CD4-positive, alpha-beta T cell treated with Interleukin-17A for 1 hour (primary cell): ENCODE results near the gene DPYSL3.
"Not testable (repeated sequence)": the region's sequence is repeated elsewhere in the genome, so short reads cannot be mapped to it uniquely, and the experiment has no call there.

ENCODE experiments used
- DNase-seq: peaks from one replicate; pipeline ENCODE4 v3.0.0-alpha.2; 2020

The DPYSL3 gene

GRCh38 chr5:147400126-147400809 is 109.6 kb downstream of the DPYSL3 start:
- no peak for DNase-seq

GRCh38 chr5:147398860-147399259 is 111.0 kb downstream of the DPYSL3 start:
- DNase-seq: no peak

- DNase-seq: no peak
Observed at GRCh38 chr5:147397616-147398015, 112.3 kb downstream of the DPYSL3 start.

GRCh38 chr5:147396070-147396823 is 113.6 kb downstream of the DPYSL3 start:
- no peak for DNase-seq

GRCh38 chr5:147393874-147394672 is 115.8 kb downstream of the DPYSL3 start:
- no peak for DNase-seq

- no peak for DNase-seq
Observed at GRCh38 chr5:147391781-147392180, 118.1 kb downstream of the DPYSL3 start.

GRCh38 chr5:147390654-147391225 is 119.1 kb downstream of the DPYSL3 start:
- DNase-seq: no peak

- no peak for DNase-seq
Observed at GRCh38 chr5:147388184-147389108, 121.4 kb downstream of the DPYSL3 start.

- no peak for DNase-seq
Observed at GRCh38 chr5:147387109-147387508, 122.8 kb downstream of the DPYSL3 start.

GRCh38 chr5:147384346-147385193 is 125.3 kb downstream of the DPYSL3 start:
- no peak for DNase-seq

GRCh38 chr5:147382776-147383175 is 127.1 kb downstream of the DPYSL3 start:
- no peak for DNase-seq

GRCh38 chr5:147381555-147381954 is 128.3 kb downstream of the DPYSL3 start:
- DNase-seq: no peak

- no peak for DNase-seq
Observed at GRCh38 chr5:147377682-147378081, 132.2 kb downstream of the DPYSL3 start.

- no peak for DNase-seq
Observed at GRCh38 chr5:147375151-147375550, 134.7 kb downstream of the DPYSL3 start.

- DNase-seq: no peak
Observed at GRCh38 chr5:147373328-147373727, 136.5 kb downstream of the DPYSL3 start.

- DNase-seq: no peak
Observed at GRCh38 chr5:147372191-147372590, 137.7 kb downstream of the DPYSL3 start.

- DNase-seq: no peak
Observed at GRCh38 chr5:147371290-147371689, 138.6 kb downstream of the DPYSL3 start.

GRCh38 chr5:147369742-147370374 is 140.0 kb downstream of the DPYSL3 start:
- DNase-seq: no peak

- not testable (repeated sequence) for DNase-seq
Observed at GRCh38 chr5:147367381-147367780, 142.5 kb downstream of the DPYSL3 start.

- no peak for DNase-seq
Observed at GRCh38 chr5:147361441-147362175, 148.3 kb downstream of the DPYSL3 start.
